Naive thymus-derived CD8-positive, alpha-beta T cell (primary cell): ENCODE measurements around the gene HLF. TPM values are rescaled to one million over a fixed set of nuclear protein-coding genes. Genes with fewer than 3 reads are reported as not detected.

Experiments used
- ATAC-seq, 2 donors: fragments of 150-1000 bp; cut with Tn5 transposase in 1 of 2; sonication (Bioruptor Pico), chemical (Tn5 transposase) in 1 of 2; 1 replicate in 1 of 2; 2 replicates in 1 of 2; pipeline ENCODE4 v1.10.0; 2021; ENCODE audit warnings: mild to moderate bottlenecking in 2 of 2, moderate library complexity in 2 of 2
- POLR2A ChIA-PET: fragments of 350-600 bp; sonication (Branson Sonifier 250); formaldehyde crosslinking; loops from one replicate; lab custom pipeline; 2021; ENCODE audit warnings: antibody characterized with exemption; lab: Charles Lee
- DNase-seq, 10 donors: peaks; one replicate each; pipeline versions ENCODE4 v3.0.0 to v3.0.0-alpha.2; 2020 to 2022
- H3K27ac Mint-ChIP-seq, 10 donors: one replicate each; pipeline ENCODE4 v1.8.0; 2020 to 2022; ENCODE audit warnings: mild to moderate bottlenecking in 10 of 10, mixed read lengths in 10 of 10, moderate library complexity in 4 of 10, inconsistent platforms in 1 of 10
- H3K27me3 Mint-ChIP-seq, 5 donors: one replicate each; pipeline ENCODE4 v1.8.0; 2021 to 2022; ENCODE audit warnings: mixed read lengths in 5 of 5
- H3K36me3 Mint-ChIP-seq, 3 donors: one replicate each; pipeline ENCODE4 v1.8.0; 2020 to 2022; ENCODE audit warnings: mixed read lengths in 3 of 3, mild to moderate bottlenecking in 2 of 3, inconsistent platforms in 1 of 3
- H3K4me1 Mint-ChIP-seq, 4 donors: one replicate each; pipeline ENCODE4 v1.8.0; 2021 to 2022; ENCODE audit warnings: mixed read lengths in 4 of 4
- H3K4me3 Mint-ChIP-seq, 10 donors: one replicate each; pipeline ENCODE4 v1.8.0; 2020 to 2022; ENCODE audit warnings: mild to moderate bottlenecking in 10 of 10, mixed read lengths in 10 of 10, moderate library complexity in 6 of 10, inconsistent platforms in 1 of 10
- H3K9me3 Mint-ChIP-seq, 9 donors: one replicate each; pipeline ENCODE4 v1.8.0; 2020 to 2022; ENCODE audit warnings: mixed read lengths in 9 of 9, mild to moderate bottlenecking in 3 of 9, inconsistent platforms in 1 of 9, moderate library complexity in 1 of 9
- polyA plus RNA-seq, 3 donors: library from polyadenylated mRNA; unstranded; fragments of 300-500 nt; fragmentation: Illumina TruSeq; gene quantifications; one replicate each; pipeline ENCODE4 v1.2.3, GENCODE V29; 2021
- total RNA-seq, 8 experiments: library from RNA in 2 of 8; stranded (reverse) in 2 of 8; gene quantifications; one replicate each; pipeline ENCODE4 v1.2.3 and lab custom pipeline; 2021 to 2026

The HLF gene
- total and polyA plus RNA-seq, 5 experiments from 2014 or later, result 0.03 to 0.49 (median 0.49) TPM; not detected in 2

DNA sequence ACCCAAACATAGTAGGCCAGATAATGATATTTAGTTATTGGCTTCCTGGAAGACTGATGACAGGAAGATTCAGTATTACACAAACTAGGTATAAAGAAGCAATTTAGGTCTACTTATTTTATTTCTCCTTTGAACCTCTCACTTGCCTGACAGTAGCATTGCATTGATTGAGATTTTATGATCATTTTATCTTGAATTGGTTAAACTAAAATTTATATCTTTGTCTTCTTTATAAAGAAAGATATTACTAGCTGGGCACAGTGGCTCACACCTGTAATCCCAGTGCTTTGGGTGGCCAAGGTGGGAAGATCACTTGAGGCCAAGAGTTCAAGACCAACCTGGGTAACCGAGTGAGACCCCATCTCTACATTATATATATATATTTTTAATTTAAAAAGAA, 14.4 kb downstream of the HLF start:
- Mint-ChIP-seq H3K4me3 (no peak overlapping the region), H3K27ac (no peak overlapping the region)
- POLR2A ChIA-PET, result no interaction called here

DNA sequence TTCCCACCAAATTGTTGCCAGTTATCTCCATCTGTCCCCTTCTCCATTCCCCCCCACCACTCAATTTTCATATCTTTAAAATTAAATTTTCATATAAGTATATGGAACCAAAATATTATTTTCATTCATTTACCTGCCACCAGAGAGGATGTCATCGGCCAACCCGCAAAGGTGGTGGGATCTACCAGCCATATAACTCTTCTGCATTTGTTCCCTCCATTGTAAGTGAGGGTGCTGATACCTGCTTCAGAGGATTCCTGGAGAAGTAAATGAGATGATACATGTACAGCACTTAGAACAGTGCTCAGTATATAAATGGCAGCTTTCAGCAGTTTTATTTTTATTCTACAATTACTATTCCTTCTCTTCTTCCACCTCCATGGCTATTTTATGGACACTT, 15.0 kb downstream of the HLF start:
- H3K27ac Mint-ChIP-seq, result no peak overlapping the region
- POLR2A ChIA-PET, result no interaction called here
- DNase-seq (no peak), ATAC-seq (no peak)
- no peak overlapping the region for H3K4me3 Mint-ChIP-seq
- H3K27me3 Mint-ChIP-seq, result peaks cover 0 to 6% (median 5%) of the 10 kb centered on the region in 5 donors
- no peaks in the 10 kb centered on the region for H3K9me3 Mint-ChIP-seq
- no peaks in the 10 kb centered on the region for H3K36me3 Mint-ChIP-seq
- peaks cover 7 to 9% (median 8%) of the 10 kb centered on the region in 4 donors for H3K4me1 Mint-ChIP-seq

More for the DNA sequence above, 14.4 kb downstream of the HLF start:
- no peak for ATAC-seq
- no peaks in the 10 kb centered on the region for H3K36me3 Mint-ChIP-seq
- peaks cover 0 to 10% (median 10%) of the 10 kb centered on the region in 5 donors for H3K27me3 Mint-ChIP-seq
- DNase-seq, result no peak
- peaks cover 2 to 6% (median 4%) of the 10 kb centered on the region in 4 donors for H3K4me1 Mint-ChIP-seq
- no peaks in the 10 kb centered on the region for H3K9me3 Mint-ChIP-seq

DNA sequence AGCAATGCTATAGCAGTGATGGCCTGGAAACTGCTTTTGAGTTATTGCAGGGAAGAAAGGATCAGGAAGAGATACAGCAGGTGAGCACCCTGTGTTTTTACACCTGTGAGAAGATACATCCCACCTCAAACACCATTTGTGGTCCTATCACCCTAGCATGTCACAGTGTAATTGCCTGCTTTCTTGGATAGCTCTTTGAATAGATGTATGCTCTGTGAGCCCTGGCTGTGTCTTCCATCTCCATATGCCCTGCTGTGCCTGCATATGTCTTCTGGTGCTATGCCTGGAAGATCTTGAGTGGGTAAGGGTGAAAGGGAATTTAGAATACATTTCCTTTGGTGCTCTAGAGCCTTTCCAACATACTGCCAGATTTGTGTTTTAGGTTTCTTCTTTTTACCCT, 15.5 kb downstream of the HLF start:
- ATAC-seq (no peak), DNase-seq (no peak)
- POLR2A ChIA-PET, result no interaction called here
- peaks cover 0 to 4% (median under 1%) of the 10 kb centered on the region in 5 donors for H3K27me3 Mint-ChIP-seq
- peaks cover 9 to 11% (median 9%) of the 10 kb centered on the region in 4 donors for H3K4me1 Mint-ChIP-seq
- H3K4me3 Mint-ChIP-seq, result no peak overlapping the region
- no peak overlapping the region for H3K27ac Mint-ChIP-seq
- no peaks in the 10 kb centered on the region for H3K36me3 Mint-ChIP-seq
- no peaks in the 10 kb centered on the region for H3K9me3 Mint-ChIP-seq

DNA sequence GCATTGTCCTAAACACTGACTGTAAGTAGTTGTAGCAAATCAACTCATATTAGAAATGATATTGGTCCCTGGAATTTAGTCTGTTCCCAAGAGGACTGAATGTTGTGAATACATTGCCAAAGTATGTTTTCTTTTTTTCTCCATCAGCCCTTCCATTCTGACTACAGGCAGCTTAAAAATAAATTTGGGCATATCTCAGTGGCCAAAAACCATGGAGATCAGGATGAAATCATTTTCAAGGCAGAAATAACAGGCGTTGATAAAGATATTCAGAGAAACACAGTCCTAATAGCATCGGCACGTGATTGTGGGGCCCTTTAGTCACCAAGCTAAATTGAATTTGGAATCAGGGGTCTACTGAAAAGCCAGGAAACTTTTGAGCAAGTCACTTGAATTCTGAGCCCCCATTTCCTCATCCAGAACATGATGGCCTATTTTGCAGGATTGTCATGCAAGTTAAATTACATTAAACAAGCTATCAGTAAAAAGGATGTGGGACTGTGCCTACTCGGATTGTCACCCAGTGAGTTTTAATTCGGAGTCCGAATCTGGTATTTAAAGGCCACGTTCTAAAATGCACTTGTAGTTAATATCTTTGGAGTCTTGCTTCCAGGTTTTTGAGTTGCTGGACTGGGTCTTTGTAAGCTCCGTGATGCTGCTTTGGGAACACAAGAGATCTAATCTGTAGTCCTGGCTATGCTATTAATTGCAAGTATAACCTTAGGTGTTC, 17.1 kb downstream of the HLF start:
- Mint-ChIP-seq H3K36me3 (peaks cover 0 to 1% (median 0%) of the 10 kb centered on the region in 3 donors), H3K9me3 (no peaks in the 10 kb centered on the region), H3K27ac (no peak overlapping the region), H3K4me3 (no peak overlapping the region), H3K27me3 (peaks cover 0 to 4% (median 0%) of the 10 kb centered on the region in 5 donors), H3K4me1 (peaks cover 6 to 11% (median 9%) of the 10 kb centered on the region in 4 donors)
- POLR2A ChIA-PET, result no interaction called here
- DNase-seq (no peak), ATAC-seq (no peak)

DNA sequence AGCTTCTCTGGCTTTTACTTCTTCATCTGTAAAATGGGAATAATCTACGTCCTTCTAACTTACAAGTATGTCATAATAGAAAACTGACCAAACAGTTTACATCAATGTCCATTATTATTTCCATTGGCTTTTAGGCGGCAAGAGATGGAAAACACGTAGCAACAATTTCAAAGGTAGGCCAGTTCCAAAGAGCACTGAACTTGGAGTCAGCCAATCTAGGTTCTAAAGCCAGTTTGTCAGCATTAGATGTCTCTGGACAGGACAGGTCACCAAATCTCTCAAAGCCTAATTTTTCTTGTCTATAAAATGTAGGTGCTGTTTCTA, 17.6 kb downstream of the HLF start:
- Mint-ChIP-seq H3K9me3 (no peaks in the 10 kb centered on the region), H3K27ac (no peak overlapping the region)
- ATAC-seq, result no peak

DNA sequence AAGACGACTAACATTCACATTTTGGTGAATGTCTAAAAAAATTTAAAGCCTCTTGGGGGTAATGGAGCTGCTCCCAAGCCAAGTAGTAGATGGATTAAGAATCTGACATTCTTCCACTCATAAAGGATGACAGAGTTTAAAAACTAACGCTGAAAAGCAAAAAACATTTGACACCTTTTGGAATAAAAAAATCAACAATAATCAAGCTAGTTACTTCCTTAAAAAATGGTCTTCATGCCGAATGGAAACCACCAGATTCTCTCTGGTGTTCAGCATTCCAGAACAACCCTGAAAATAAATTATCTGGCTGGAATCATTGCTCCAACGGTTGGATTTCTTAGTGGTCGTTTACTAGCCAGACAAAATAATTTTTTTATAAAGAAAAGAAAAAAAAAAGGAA, 18.0 kb downstream of the HLF start:
- POLR2A ChIA-PET, result no interaction called here
- H3K9me3 Mint-ChIP-seq, result no peaks in the 10 kb centered on the region
- ATAC-seq (no peak), DNase-seq (no peak)
- no peak overlapping the region for H3K4me3 Mint-ChIP-seq
- H3K36me3 Mint-ChIP-seq, result peaks cover 0 to 1% (median 0%) of the 10 kb centered on the region in 3 donors
- H3K27ac Mint-ChIP-seq, result no peak overlapping the region
- peaks cover 0 to 4% (median 0%) of the 10 kb centered on the region in 5 donors for H3K27me3 Mint-ChIP-seq
- peaks cover 6 to 11% (median 9%) of the 10 kb centered on the region in 4 donors for H3K4me1 Mint-ChIP-seq

More for the DNA sequence above, 17.6 kb downstream of the HLF start:
- H3K4me3 Mint-ChIP-seq, result no peak overlapping the region
- POLR2A ChIA-PET, result no interaction called here
- peaks cover 0 to 4% (median 0%) of the 10 kb centered on the region in 5 donors for H3K27me3 Mint-ChIP-seq
- H3K36me3 Mint-ChIP-seq, result peaks cover 0 to 1% (median 0%) of the 10 kb centered on the region in 3 donors
- peaks cover 6 to 11% (median 9%) of the 10 kb centered on the region in 4 donors for H3K4me1 Mint-ChIP-seq
- no peak for DNase-seq

DNA sequence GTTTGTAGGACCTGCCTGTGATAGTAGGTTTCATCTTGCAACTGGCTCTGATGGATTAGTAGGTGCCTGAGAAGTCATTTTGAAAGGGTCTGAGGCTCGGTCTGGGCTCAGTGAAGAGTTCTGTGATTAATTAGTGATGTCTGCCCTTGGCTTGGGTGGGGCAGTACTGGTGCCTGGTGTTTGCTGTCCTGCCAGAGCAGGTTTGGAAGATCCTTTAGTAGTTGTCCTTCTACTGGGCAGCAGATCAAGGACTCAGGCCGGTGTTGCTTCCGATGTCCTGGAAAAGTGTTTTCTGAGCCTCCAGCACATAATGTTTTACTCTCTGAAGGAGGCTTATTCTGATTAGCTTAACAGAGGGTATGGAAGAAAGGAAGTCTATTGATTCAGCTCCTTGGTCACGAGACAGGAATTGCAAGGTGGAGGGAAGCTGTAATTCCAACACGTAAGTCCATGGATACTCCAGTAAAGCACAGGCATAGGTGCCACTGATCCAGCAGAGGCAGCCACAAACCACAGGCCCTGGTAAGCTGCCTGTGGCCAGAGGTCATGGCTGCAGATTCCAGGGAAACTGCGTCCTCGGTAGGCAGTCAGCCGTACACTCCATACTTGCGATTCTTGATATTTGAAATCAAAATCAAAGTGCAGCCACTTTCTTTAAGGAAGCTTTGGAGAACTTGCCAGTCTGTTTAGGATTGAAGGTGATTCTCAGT, 18.7 kb downstream of the HLF start:
- H3K9me3 Mint-ChIP-seq, result no peaks in the 10 kb centered on the region
- H3K27ac Mint-ChIP-seq, result peak overlapping the region in 1 of 10 donors; percentile 81
- POLR2A ChIA-PET, result no interaction called here
- no peak for DNase-seq
- ATAC-seq, result no peak
- peaks cover 0 to 4% (median 0%) of the 10 kb centered on the region in 5 donors for H3K27me3 Mint-ChIP-seq
- peaks cover 6 to 11% (median 9%) of the 10 kb centered on the region in 4 donors for H3K4me1 Mint-ChIP-seq
- peaks cover 0 to 1% (median 0%) of the 10 kb centered on the region in 3 donors for H3K36me3 Mint-ChIP-seq
- no peak overlapping the region for H3K4me3 Mint-ChIP-seq

DNA sequence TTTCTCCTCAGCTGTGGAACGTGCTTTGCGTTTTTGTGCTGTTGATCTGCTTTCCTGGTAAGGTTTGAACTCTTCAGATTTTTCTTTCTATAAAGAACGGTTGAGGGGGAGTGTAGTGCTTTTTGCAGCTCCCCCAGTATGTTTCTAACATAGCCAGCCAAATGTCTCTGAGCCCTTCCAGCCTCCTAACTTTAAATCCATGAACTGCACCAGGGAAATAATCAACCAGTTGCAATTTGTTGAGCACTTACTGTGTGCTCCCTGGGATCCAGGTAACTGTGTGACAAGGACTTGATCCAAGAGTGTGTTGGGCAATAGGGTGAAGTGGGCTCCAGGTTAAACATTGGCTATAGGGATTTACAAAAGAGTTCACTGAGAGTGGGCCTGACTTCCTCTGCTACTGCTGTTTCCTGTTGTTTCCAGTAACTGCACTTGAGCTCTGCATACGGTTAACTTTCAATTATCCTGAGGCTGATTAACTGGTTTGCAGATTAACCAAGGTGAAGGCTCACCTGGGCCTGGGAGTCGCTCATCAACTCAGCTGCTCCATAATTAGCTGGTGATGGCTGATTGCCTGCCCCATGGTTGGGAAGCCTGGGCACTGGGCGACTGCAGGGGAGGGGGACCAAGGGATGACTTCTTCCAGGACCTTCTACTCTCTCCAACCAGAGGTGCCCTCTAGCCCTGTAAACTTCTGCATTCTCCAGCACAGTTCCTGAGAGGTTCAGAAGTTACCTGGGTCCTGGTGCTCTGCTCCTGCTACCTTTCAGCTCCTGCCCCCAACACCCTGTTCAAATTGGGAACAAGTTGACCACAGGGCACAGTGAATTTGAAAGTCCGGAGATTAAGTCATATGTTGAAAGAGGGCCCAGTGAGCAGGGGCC, 19.5 kb downstream of the HLF start:
- peaks cover 0 to 4% (median 0%) of the 10 kb centered on the region in 5 donors for H3K27me3 Mint-ChIP-seq
- peak overlapping the region in 2 of 10 donors; percentile 11 to 12 for H3K27ac Mint-ChIP-seq
- no peaks in the 10 kb centered on the region for H3K9me3 Mint-ChIP-seq

DNA sequence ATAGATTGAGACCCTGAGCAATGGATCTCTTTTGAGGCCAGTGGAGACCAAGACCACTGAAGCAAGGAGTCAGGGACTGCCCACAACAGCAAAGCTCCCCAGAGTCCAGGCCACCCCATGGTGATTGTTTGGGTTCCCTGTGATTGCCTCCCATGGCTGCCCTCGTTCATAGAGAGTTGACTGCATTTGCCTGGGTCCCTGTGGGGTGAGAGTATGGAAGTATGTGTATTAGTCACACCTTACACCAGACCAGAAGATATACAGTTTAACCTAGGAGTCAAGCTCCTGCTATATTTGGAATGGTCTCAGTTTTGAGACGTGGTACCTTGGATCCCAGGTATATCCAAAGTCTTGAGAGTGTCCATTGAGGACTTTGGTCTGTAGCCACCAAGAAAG, 20.2 kb downstream of the HLF start:
- ATAC-seq (no peak), DNase-seq (no peak)
- Mint-ChIP-seq H3K27ac (peak overlapping the region in 1 of 10 donors; percentile 43), H3K9me3 (no peaks in the 10 kb centered on the region), H3K27me3 (peaks cover 0 to 4% (median 0%) of the 10 kb centered on the region in 5 donors), H3K36me3 (peaks cover 0 to 1% (median 0%) of the 10 kb centered on the region in 3 donors), H3K4me1 (peaks cover 6 to 11% (median 9%) of the 10 kb centered on the region in 4 donors), H3K4me3 (no peak overlapping the region)
- POLR2A ChIA-PET, result no interaction called here

More for the DNA sequence above, 19.5 kb downstream of the HLF start:
- ATAC-seq (peak in 1 of 2 donors; percentile 27), DNase-seq (no peak)
- POLR2A ChIA-PET, result no interaction called here
- Mint-ChIP-seq H3K4me3 (no peak overlapping the region), H3K4me1 (peaks cover 6 to 11% (median 9%) of the 10 kb centered on the region in 4 donors), H3K36me3 (peaks cover 0 to 1% (median 0%) of the 10 kb centered on the region in 3 donors)

DNA sequence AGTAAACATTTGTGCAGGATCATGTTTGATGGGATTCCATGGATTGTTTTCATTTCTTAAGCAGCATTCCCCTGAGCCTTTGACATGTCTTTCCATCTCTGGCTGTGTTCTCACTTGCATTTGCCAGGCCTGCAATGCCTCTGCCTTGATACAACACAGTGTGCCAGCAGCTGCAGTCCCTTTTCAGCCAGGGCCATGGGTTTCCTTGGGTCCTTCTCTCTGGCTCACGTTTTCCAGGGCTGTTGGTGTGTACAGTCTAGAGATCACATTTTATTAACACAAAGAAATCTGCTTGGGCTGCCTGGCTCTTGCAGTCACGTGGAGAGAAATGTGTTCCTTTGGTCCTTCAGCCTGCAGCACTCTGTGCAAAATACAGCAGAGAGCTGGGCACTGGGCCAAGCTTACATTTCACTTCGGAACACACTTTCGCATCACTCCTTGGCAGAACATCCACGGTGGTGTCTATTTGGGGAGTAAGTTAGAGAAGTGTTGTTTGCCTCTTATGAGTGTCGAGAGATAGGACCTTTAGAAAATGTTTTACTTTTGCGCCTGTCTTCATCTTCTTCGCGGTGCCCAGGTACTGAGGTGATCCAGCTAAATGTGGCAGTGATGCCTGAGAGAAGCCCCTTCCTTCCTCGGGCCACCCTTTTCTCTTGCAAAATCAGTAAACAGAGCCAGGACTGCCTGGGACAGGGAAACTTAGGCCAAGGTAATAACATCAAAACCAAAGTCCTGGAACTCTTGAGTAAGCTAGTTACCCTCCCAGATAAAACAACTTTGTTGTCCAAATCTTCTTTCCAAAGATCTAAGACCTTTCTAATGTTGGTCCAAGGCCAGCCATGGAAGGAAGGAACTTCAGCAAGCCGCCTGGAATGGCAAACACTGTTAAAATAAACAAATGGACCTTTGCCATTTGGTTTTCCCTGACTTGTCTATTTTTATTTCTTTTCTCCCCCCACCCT, 20.9 kb downstream of the HLF start:
- peaks cover 0 to 4% (median 0%) of the 10 kb centered on the region in 5 donors for H3K27me3 Mint-ChIP-seq
- ATAC-seq (no peak), DNase-seq (no peak)
- no peak overlapping the region for H3K4me3 Mint-ChIP-seq
- peak overlapping the region in 1 of 10 donors; percentile 60 for H3K27ac Mint-ChIP-seq
- peaks cover 0 to 1% (median 0%) of the 10 kb centered on the region in 3 donors for H3K36me3 Mint-ChIP-seq
- POLR2A ChIA-PET, result no interaction called here
- peaks cover 6 to 11% (median 9%) of the 10 kb centered on the region in 4 donors for H3K4me1 Mint-ChIP-seq
- no peaks in the 10 kb centered on the region for H3K9me3 Mint-ChIP-seq

DNA sequence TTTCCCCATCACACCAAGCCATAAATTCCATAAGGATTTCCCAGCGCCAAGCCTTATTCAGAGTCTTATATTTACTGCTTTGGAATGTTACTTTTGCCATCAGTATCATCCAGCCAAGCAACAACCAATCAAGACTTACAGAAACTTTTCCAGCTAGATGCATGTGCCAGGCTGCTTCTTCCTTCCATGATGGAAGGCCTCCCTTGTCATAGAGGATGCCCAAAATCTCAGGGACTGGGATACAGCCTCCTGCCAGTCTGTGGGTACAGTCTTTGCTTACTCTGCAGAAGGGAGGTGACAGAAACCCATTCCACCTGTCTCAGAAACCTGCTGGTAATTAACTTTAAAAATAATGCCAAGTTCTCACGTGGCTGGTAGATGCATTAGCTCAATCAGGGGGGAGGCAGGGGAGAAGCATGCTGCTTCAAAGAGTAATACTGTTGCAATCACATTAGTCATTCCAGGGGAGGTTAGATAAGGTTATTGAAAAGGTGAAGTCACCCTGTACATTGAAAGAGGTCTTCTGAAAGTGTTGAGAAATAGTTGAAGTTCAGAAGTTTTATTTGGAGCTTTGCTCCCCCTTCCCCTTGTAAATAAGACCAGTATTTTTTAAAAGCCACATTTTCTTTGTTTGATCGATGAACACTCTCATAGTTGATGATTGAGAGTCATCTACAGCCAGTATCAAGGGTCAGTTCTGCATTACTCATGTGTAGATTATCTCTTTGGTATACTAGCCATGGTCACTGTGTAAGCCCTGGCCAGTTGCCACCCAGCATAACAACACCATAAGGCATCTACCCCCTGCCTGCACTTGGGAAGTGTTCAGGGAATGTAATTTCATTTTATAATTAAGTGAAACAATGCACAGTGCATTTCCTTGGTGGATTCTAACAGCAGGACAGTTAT, 22.2 kb downstream of the HLF start:
- Mint-ChIP-seq H3K36me3 (peaks cover 0 to 1% (median 0%) of the 10 kb centered on the region in 3 donors), H3K9me3 (no peaks in the 10 kb centered on the region), H3K4me1 (peaks cover 6 to 11% (median 9%) of the 10 kb centered on the region in 4 donors), H3K4me3 (no peak overlapping the region), H3K27ac (no peak overlapping the region), H3K27me3 (peaks cover 0 to 3% (median 0%) of the 10 kb centered on the region in 5 donors)
- ATAC-seq (no peak), DNase-seq (no peak)
- POLR2A ChIA-PET, result no interaction called here
